GM12878 (cell line): ENCODE data around the gene FZR1. TPM values are rescaled to one million over a fixed set of nuclear protein-coding genes. Genes with fewer than 3 reads are reported as not detected.
A peak's percentile ranks its signal among the peaks of the same experiment; 100 is the strongest.

Experiments
- ASH2L ChIP-seq: fragments of 300-600, 200-600 bp; sonication (generic); IDR thresholded peaks from 2 replicates; pipeline ENCODE4 v1.6.1; 2017; ENCODE audit warnings: low read depth, mild to moderate bottlenecking, borderline replicate concordance
- CBFB ChIP-seq: IDR thresholded peaks from 2 replicates; pipeline ENCODE4 v1.6.1; 2016; ENCODE audit warnings: antibody characterized with exemption, low read depth
- CREB1 ChIP-seq: IDR thresholded peaks from 2 replicates; pipeline ENCODE4 v1.6.1; 2012; ENCODE audit warnings: low read depth, mild to moderate bottlenecking, inconsistent platforms
- CREM ChIP-seq: IDR thresholded peaks from 2 replicates; pipeline ENCODE4 v1.6.1; 2014; ENCODE audit warnings: antibody characterized with exemption, low read depth
- EGR1 ChIP-seq, 2 experiments: IDR thresholded peaks; 1 replicate in 1 of 2; 2 replicates in 1 of 2; pipeline ENCODE4 v1.6.1; 2011 to 2012; ENCODE audit warnings: low read depth in 2 of 2, low read length in 2 of 2, borderline replicate concordance in 1 of 2, mild to moderate bottlenecking in 1 of 2, moderate library complexity in 1 of 2
- ETV6 ChIP-seq, 2 experiments: fragments of 450-650 bp in 1 of 2; IDR thresholded peaks in 1 of 2; conservative IDR thresholded peaks in 1 of 2; 2 replicates each; pipeline ENCODE4 v1.6.1; 2014; ENCODE audit warnings: antibody characterized with exemption in 1 of 2, borderline replicate concordance in 1 of 2, low read depth in 1 of 2, mild to moderate bottlenecking in 1 of 2, moderate library complexity in 1 of 2
- FOXM1 ChIP-seq: IDR thresholded peaks from 2 replicates; pipeline ENCODE4 v1.6.1; 2012; ENCODE audit warnings: low read depth, mild to moderate bottlenecking, inconsistent platforms, low read length, moderate library complexity
- KAT2A ChIP-seq: conservative IDR thresholded peaks from 2 replicates; pipeline ENCODE4 v1.6.1; 2011; ENCODE audit warnings: low read depth, low read length; ENCODE audit not compliant: control insufficient read depth
- KLF5 ChIP-seq: fragments of 450-650 bp; IDR thresholded peaks from 2 replicates; pipeline ENCODE4 v1.6.1; 2014; ENCODE audit warnings: mild to moderate bottlenecking; ENCODE audit not compliant: partially characterized antibody
- LARP7 ChIP-seq: fragments of 450-650 bp; IDR thresholded peaks from 2 replicates; pipeline ENCODE4 v1.6.1; 2017; ENCODE audit warnings: mild to moderate bottlenecking
- MEF2A ChIP-seq: IDR thresholded peaks from 2 replicates; pipeline ENCODE4 v1.6.1; 2011; ENCODE audit warnings: low read depth, mild to moderate bottlenecking, low read length, moderate library complexity; ENCODE audit not compliant: insufficient read depth
- NFXL1 ChIP-seq: fragments of 450-650 bp; IDR thresholded peaks from 2 replicates; pipeline ENCODE4 v1.6.1; 2017; ENCODE audit warnings: antibody characterized with exemption, mild to moderate bottlenecking, borderline replicate concordance
- NR2F1 ChIP-seq: fragments of 450-650 bp; conservative IDR thresholded peaks from 2 replicates; pipeline ENCODE4 v1.6.1; 2017; ENCODE audit warnings: mild to moderate bottlenecking
- NRF1 ChIP-seq: conservative IDR thresholded peaks from 2 replicates; pipeline ENCODE4 v1.6.1; 2011; ENCODE audit warnings: mild to moderate bottlenecking, low read depth, low read length, improper control_type of control experiment
- PML ChIP-seq: IDR thresholded peaks from 2 replicates; pipeline ENCODE4 v1.6.1; 2012; ENCODE audit warnings: low read length, inconsistent platforms
- RFX5 ChIP-seq: IDR thresholded peaks from 2 replicates; pipeline ENCODE4 v1.6.1; 2011; ENCODE audit warnings: low read depth, low read length, improper control_type of control experiment
- RUNX3 ChIP-seq: IDR thresholded peaks from 2 replicates; pipeline ENCODE4 v1.6.1; 2012; ENCODE audit warnings: low read length, inconsistent platforms
- SMC3 ChIP-seq: IDR thresholded peaks from 2 replicates; pipeline ENCODE4 v1.6.1; 2011; ENCODE audit warnings: low read length, improper control_type of control experiment, borderline replicate concordance
- SPI1 ChIP-seq: IDR thresholded peaks from 2 replicates; pipeline ENCODE4 v1.6.1; 2011; ENCODE audit warnings: low read depth, mild to moderate bottlenecking, low read length, moderate library complexity, borderline replicate concordance; ENCODE audit not compliant: insufficient read depth
- SREBF1 ChIP-seq: IDR thresholded peaks from 2 replicates; pipeline ENCODE4 v1.6.1; 2012; ENCODE audit warnings: mild to moderate bottlenecking, low read length
- SRF ChIP-seq, 2 experiments: IDR thresholded peaks; 2 replicates each; pipeline ENCODE4 v1.6.1; 2011; ENCODE audit warnings: low read depth in 2 of 2, low read length in 2 of 2, mild to moderate bottlenecking in 1 of 2, moderate library complexity in 1 of 2
- TBL1XR1 ChIP-seq: IDR thresholded peaks from 2 replicates; pipeline ENCODE4 v1.6.1; 2012; ENCODE audit warnings: low read depth, low read length, improper control_type of control experiment
- ZNF622 ChIP-seq: fragments of 450-650 bp; IDR thresholded peaks from 2 replicates; pipeline ENCODE4 v1.6.1; 2017; ENCODE audit warnings: mild to moderate bottlenecking, inconsistent platforms
- polyA plus RNA-seq, 11 experiments: library from polyadenylated mRNA; depleted of rRNA in 4 of 11; unstranded in 6 of 11; stranded (reverse) in 5 of 11; fragments of >200 nt; fragmentation: Nextera tagmentation in 4 of 11; fragmentation: Illumina TruSeq in 1 of 11; extraction: Ambion mirVana in 4 of 11; extraction: Trizol in 1 of 11; gene quantifications; 1 replicate in 1 of 11; 2 replicates in 10 of 11; pipeline versions ENCODE4 v1.2.1 to v1.2.3, GENCODE V29; 2011 to 2016; ENCODE audit warnings: inconsistent platforms in 2 of 11, missing spikeins in 2 of 11, low read depth in 1 of 11
- total RNA-seq, 4 experiments: library from RNA; depleted of rRNA in 3 of 4; stranded (reverse); fragments of >200 nt in 3 of 4; fragmentation: Illumina TruSeq in 1 of 4; extraction: Trizol in 1 of 4; gene quantifications; 2 replicates each; pipeline versions ENCODE4 v1.2.1 to v1.2.3, GENCODE V29; 2013 to 2021
- TF ChIP-seq, protein P1 (sequence below): fragments of 450-650 bp; IDR thresholded peaks from 2 replicates; pipeline ENCODE4 v1.6.1; 2016; ENCODE audit warnings: mild to moderate bottlenecking
- TF ChIP-seq, protein P2 (sequence below): fragments of 450-650 bp; IDR thresholded peaks from 2 replicates; pipeline ENCODE4 v1.6.1; 2016; ENCODE audit warnings: mild to moderate bottlenecking
- TF ChIP-seq, protein P3 (sequence below): fragments of 450-650 bp; formaldehyde crosslinking; IDR thresholded peaks from 2 replicates; pipeline ENCODE4 v1.5.0; 2022; ENCODE audit warnings: mild to moderate bottlenecking, missing genetic modification characterization

The FZR1 gene
- total and polyA plus RNA-seq, 10 of the 15 experiments (the other 5 are each of a cell fraction or from before 2014, with no cell fraction given) = 0.11 to 44.2 (median 29.3) TPM

DNA sequence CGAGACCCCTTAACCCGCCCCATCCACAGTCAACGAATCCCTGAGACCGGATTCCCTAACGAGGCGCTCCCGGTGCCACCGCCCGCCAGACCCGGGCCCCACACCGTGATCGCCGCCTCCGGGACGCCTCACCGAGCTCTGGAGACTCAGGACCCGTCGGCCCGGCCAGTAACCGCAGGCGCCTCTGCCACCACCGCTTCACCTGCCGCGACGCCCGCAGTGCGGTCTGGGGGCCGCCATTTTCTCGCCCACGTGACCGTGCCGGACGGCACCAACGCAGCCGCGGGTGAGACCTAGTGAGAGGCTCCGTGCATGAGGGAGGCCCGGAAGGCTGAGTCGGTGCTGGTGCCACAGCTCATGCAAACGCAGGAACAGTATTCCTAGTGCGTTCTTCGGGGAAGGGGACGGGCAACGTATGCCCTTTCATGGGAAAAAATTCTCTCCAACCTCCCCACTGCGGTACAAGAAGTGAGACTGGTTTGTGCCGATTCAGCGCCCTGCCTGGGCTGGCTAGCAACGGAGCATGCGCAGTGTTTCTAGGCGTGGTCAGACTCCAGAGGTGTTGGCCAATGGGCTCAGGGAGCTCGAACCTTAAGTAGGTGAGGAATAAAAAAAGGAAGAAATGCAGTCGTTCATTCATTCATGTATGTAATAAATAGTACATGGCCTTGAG is 5.5 kb upstream of the FZR1 start, which contains the start of gene DOHH (continued):
- TF ChIP-seq FOXM1 (no peak), CBFB (peak; percentile 96), RFX5 (peak; percentile 42; the same call in 1 of the 2 replicates), SMC3 (no peak), NFXL1 (no peak), SPI1 (no peak), SRF (IDR thresholded peaks at IDR 0.05; ENCODE audit: low read depth in 2 of 2, low read length in 2 of 2) (no peak), KLF5 (peak; percentile 100), PML (no peak), SREBF1 (peak; percentile 98), EGR1 (IDR thresholded peaks at IDR 0.05; ENCODE audit: borderline replicate concordance in 1 of 2, low read depth in 2 of 2, low read length in 2 of 2) (peak; percentile 20 to 70; a peak in 2 of 3 replicates), NR2F1 (peak; percentile 74), RUNX3 (peak; percentile 97), MEF2A (no peak), ETV6 (conservative IDR thresholded peaks at IDR 0.05 in 1 of 2, IDR thresholded peaks at IDR 0.05 in 1 of 2; ENCODE audit: borderline replicate concordance in 1 of 2, low read depth in 1 of 2) (no peak), NRF1 (peak; percentile 74), KAT2A (no peak), TBL1XR1 (peak; percentile 44), CREM (peak; percentile 63; the same call in 1 of the 2 replicates), LARP7 (peak; percentile 77), ZNF622 (no peak), CREB1 (no peak; the same call in 1 of the 2 replicates), ASH2L (0 out of 2 replicates have a peak, but pooled peaks have one; percentile 65)
- TF ChIP-seq, protein P1, sequence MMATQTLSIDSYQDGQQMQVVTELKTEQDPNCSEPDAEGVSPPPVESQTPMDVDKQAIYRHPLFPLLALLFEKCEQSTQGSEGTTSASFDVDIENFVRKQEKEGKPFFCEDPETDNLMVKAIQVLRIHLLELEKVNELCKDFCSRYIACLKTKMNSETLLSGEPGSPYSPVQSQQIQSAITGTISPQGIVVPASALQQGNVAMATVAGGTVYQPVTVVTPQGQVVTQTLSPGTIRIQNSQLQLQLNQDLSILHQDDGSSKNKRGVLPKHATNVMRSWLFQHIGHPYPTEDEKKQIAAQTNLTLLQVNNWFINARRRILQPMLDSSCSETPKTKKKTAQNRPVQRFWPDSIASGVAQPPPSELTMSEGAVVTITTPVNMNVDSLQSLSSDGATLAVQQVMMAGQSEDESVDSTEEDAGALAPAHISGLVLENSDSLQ = no peak; the same call in 1 of the 2 replicates
- TF ChIP-seq, protein P2, sequence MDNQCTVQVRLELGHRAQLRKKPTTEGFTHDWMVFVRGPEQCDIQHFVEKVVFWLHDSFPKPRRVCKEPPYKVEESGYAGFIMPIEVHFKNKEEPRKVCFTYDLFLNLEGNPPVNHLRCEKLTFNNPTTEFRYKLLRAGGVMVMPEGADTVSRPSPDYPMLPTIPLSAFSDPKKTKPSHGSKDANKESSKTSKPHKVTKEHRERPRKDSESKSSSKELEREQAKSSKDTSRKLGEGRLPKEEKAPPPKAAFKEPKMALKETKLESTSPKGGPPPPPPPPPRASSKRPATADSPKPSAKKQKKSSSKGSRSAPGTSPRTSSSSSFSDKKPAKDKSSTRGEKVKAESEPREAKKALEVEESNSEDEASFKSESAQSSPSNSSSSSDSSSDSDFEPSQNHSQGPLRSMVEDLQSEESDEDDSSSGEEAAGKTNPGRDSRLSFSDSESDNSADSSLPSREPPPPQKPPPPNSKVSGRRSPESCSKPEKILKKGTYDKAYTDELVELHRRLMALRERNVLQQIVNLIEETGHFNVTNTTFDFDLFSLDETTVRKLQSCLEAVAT = peak; percentile 97
- TF ChIP-seq, protein P3, sequence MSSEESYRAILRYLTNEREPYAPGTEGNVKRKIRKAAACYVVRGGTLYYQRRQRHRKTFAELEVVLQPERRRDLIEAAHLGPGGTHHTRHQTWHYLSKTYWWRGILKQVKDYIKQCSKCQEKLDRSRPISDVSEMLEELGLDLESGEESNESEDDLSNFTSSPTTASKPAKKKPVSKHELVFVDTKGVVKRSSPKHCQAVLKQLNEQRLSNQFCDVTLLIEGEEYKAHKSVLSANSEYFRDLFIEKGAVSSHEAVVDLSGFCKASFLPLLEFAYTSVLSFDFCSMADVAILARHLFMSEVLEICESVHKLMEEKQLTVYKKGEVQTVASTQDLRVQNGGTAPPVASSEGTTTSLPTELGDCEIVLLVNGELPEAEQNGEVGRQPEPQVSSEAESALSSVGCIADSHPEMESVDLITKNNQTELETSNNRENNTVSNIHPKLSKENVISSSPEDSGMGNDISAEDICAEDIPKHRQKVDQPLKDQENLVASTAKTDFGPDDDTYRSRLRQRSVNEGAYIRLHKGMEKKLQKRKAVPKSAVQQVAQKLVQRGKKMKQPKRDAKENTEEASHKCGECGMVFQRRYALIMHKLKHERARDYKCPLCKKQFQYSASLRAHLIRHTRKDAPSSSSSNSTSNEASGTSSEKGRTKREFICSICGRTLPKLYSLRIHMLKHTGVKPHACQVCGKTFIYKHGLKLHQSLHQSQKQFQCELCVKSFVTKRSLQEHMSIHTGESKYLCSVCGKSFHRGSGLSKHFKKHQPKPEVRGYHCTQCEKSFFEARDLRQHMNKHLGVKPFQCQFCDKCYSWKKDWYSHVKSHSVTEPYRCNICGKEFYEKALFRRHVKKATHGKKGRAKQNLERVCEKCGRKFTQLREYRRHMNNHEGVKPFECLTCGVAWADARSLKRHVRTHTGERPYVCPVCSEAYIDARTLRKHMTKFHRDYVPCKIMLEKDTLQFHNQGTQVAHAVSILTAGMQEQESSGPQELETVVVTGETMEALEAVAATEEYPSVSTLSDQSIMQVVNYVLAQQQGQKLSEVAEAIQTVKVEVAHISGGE (CRISPR knock-in tag) = no peak
